Prostate gland (tissue), 2 donors: Measurements from ENCODE around the gene ZNF585A.
"Not testable (repeated sequence)": the region's sequence is repeated elsewhere in the genome, so short reads cannot be mapped to it uniquely, and the experiment has no call there.

Source experiments
- POLR2A ChIP-seq: fragments of 450-650 bp; IDR thresholded peaks from one replicate; pipeline ENCODE4 v1.6.1; 2016; ENCODE audit warnings: antibody characterized with exemption, mild to moderate bottlenecking
- POLR2AphosphoS5 ChIP-seq: sonication (generic); formaldehyde crosslinking; IDR thresholded peaks from one replicate; pipeline ENCODE4 v1.6.1; 2017; ENCODE audit warnings: antibody characterized with exemption
- TF ChIP-seq, protein P1 (sequence below), 4 experiments: fragments of 200-600 bp in 2 of 4; fragments of 450-650 bp in 2 of 4; sonication (generic) in 2 of 4; IDR thresholded peaks; 1 replicate in 3 of 4; 2 replicates in 1 of 4; pipeline ENCODE4 v1.5.1; 2016 to 2019; ENCODE audit warnings: antibody characterized with exemption in 4 of 4, mild to moderate bottlenecking in 2 of 4, moderate library complexity in 2 of 4

DNA sequence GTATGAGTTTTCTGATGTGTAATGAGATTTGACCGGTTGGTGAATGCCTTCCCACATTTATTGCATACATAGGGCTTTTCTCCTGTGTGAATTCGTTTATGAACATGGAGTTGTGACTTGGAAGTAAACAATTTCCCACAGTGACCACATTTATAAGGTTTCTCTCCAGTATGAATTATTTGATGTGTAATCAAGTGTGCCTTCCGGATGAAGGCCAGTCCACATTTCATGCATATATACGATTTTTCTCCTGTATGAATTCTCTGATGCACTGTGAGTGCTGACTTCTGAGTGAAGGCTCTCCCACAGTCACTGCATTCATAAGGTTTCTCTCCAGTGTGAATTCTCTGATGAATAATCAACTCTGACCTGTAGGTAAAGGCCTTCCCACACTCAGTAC, 13.6 kb upstream of the ZNF585A start:
- TF ChIP-seq, protein P1, sequence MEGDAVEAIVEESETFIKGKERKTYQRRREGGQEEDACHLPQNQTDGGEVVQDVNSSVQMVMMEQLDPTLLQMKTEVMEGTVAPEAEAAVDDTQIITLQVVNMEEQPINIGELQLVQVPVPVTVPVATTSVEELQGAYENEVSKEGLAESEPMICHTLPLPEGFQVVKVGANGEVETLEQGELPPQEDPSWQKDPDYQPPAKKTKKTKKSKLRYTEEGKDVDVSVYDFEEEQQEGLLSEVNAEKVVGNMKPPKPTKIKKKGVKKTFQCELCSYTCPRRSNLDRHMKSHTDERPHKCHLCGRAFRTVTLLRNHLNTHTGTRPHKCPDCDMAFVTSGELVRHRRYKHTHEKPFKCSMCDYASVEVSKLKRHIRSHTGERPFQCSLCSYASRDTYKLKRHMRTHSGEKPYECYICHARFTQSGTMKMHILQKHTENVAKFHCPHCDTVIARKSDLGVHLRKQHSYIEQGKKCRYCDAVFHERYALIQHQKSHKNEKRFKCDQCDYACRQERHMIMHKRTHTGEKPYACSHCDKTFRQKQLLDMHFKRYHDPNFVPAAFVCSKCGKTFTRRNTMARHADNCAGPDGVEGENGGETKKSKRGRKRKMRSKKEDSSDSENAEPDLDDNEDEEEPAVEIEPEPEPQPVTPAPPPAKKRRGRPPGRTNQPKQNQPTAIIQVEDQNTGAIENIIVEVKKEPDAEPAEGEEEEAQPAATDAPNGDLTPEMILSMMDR (IDR thresholded peaks at IDR 0.05), result not testable (repeated sequence)
- TF ChIP-seq POLR2A, POLR2AphosphoS5: not testable (repeated sequence)
